Limb (tissue), 2 donors: ENCODE data around the gene NAT8L.
A peak's percentile ranks its signal among the peaks of the same experiment; 100 is the strongest.
"Not testable (repeated sequence)": the region's sequence is repeated elsewhere in the genome, so short reads cannot be mapped to it uniquely, and the experiment has no call there.

Experiments
- DNase-seq, 2 donors: peaks; one replicate each; pipeline ENCODE4 v3.0.0-alpha.2; 2016; ENCODE audit errors: extremely low spot score in 2 of 2

The NAT8L gene, protein sequence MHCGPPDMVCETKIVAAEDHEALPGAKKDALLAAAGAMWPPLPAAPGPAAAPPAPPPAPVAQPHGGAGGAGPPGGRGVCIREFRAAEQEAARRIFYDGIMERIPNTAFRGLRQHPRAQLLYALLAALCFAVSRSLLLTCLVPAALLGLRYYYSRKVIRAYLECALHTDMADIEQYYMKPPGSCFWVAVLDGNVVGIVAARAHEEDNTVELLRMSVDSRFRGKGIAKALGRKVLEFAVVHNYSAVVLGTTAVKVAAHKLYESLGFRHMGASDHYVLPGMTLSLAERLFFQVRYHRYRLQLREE

DNA sequence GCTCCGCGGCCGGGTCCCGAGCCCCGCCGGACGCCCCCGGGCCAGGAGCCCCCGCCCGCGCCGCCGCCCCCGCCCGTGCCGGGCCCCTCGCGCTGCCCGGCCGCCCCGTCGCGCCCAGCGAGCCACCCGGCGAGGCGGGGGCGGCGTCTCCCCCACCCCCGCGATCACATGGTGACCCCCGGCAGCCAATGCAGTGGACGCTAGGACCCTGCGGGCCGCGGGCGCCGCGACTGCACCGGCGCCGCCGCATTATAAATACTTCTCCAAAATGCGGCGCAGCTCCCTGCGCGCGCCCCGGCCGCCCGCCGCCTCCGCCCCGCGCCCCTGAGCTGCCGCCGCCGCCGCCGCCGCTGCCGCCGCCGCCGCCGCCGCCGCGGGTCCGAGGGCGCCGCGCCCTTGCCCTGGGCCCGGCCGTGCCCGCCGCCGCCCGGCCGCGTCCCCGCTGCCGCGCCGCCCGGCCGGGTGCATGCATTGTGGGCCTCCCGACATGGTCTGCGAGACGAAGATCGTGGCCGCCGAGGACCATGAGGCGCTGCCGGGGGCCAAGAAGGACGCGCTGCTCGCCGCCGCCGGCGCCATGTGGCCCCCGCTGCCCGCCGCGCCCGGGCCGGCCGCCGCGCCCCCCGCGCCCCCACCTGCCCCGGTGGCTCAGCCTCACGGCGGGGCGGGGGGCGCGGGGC, at the start of gene NAT8L:
Gene NAT8L (plus strand): TSS at position 282 of the 680 bp plus-strand sequence. CDS start 185 bp downstream, at position 467.
- peak in 1 of 2 donors; percentile 77 for DNase-seq

DNA sequence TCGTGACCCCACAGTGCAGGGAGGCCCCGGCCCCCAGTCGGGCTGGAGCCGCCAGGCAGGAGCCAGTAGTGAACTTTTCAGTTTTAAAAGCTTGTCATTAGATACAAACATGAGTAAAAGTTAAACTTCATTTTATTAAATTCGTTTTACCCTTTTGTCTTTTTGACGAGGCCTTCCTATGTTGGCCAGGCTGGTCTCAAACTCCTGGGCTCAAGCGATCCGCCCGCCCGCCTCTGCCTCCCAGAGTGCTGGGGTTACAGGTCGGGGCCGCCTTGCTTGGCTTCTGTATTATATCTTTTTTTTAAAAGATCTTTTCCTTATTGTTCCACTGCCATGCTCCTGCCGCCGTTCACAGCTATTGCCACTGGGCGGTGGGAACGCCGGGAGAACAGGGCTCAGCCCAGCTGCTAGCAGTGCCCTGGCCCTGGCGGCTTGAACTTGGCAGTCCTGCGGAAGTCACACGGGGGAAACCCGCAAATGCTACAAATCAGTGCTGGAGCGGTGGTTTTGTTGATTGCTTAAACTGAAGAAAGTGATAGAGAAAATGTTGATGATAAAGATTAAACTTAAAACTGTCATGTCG, 49.4 kb upstream of the NAT8L start:
- peak; percentile 15 to 56 for DNase-seq

DNA sequence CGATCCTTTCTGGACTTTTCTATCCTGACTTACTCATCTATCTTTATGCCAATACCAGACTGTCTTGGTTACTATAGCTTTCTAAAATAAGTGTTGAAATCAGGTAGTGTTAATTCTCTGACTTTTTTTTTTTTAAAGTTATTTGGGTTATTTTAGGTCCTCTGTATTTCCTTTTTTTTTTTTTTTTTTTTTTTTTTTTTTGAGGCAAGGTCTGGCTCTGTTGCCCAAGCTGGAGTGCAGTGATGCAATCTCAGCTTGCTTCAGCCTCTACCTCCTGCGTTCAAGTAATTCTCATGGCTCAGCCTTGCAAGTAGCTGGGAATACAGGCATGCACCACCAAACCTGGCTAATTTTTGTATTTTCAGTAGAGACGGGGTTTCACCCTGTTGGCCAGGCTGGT, 47.5 kb upstream of the NAT8L start:
- DNase-seq: no peak

DNA sequence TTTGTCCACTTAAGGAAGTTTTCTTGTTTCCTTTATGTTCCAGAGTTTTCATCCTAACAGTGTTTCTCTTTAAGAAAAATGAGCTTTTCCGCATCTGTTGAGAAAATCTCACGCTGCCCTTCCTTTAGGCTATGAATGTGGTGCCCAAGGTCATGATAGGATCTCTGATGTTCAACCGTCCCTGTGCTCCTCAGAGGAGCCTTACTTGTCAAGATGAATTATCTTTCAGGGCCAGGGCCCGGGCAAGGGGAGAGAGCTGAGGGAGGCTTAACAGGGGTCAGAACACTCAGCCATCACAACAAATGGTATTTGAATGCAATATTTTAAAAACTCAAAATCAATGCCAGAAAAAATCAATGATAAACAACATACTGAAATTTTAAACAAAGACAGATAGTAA, 44.1 kb upstream of the NAT8L start:
- DNase-seq: no peak

DNA sequence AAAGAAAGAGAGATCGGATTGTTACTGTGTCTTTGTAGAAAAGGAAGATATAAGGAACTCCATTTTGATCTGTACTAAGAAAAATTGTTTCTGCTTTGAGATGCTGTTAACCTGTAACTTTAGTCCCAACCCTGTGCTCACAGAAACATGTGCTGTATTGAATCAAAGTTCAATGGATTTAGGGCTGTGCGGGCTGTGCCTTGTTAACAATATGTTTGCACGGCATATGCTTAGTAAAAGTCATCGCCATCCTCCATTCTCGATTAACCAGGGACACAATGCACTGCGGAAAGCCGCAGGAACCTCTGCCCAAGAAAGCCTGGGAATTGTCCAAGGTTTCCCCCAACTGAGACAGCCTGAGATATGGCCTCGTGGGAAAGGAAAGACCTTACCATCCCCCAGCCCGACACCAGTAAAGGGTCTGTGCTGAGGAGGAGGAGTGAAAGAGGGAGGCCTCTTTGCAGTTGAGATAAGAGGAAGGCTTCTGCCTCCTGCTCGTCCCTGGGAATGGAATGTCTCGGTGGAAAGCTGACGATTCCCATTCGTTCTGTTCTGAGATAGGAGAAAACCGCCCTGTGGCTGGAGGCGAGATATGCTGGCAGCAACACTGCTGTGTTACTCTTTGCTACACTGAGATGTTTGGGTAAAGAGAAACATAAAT, 37.6 kb upstream of the NAT8L start:
- not testable (repeated sequence) for DNase-seq

DNA sequence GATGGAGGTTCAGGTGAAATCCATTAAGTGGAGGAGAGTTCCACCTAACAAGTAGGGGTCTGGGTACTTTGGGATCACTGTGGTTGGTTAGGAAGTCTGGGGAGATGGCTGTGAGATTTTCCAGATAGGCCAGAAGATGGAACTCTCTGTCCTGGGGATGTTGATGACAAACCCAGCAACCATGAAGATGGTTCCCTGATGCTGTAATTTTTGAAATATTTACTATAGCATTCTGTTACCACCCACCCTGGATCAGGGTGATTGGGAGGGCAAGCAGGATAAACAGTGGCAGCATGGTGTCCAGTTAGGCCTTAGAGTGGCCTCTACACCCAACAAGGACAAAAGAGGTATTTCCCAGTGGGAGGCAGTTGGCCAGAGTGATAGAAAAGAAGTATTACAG, 34.4 kb upstream of the NAT8L start:
- DNase-seq: no peak

DNA sequence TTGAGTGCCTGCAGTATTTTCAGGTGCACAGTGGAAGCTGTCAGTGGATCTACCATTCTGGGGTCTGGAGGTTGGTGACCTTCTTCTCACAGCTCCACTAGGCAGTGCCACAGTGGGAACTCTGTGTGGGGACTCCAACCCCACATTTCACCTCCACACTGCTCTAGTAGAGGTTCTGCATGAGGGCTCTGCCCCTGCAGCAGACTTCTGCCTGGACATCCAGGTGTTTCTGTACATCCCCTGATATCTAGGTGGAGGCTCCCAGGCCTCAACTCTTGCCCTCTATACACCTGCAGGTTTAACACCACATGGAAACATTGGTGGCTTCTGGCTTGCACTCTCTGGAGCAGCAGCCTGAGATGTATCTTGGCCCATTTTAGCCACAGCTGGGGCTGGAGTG, 33.3 kb upstream of the NAT8L start:
- no peak for DNase-seq

DNA sequence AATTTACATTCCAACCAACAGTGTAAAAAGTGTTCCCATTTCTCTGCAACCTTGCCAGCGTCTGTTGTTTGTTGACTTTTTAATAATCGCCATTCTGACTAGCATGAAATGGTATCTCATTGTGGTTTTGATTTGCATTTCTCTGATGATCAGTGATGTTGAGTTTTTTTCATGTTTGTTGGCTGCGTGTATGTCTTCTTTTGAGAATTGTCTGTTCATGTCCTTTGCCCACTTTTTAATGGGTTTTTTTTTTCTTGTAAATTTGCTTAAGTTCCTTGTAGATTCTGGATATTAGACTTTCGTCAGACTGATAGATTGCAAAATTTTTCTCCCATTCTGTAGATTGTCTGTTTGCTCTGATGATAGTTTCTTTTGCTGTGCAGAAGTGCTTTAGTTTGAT, 32.0 kb upstream of the NAT8L start:
- not testable (repeated sequence) for DNase-seq

DNA sequence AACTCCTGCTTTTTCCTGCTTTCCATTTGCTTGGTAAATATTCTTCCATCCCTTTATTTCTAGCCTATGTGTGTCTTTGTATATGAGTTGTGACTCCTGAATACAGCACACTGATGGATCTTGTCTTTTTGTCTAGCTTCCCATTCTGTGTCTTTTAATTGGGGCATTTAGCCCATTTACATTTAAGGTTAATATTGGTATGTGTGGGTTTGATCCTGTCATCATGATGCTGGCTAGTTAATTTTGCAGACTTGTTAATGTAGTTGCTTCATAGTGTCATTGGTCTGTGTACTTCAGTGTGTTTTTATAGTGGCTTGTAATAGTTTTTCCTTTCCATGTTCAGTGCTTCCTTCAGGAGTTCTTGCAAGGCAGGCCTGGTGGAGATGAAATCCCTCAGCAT, 28.0 kb upstream of the NAT8L start:
- not testable (repeated sequence) for DNase-seq

DNA sequence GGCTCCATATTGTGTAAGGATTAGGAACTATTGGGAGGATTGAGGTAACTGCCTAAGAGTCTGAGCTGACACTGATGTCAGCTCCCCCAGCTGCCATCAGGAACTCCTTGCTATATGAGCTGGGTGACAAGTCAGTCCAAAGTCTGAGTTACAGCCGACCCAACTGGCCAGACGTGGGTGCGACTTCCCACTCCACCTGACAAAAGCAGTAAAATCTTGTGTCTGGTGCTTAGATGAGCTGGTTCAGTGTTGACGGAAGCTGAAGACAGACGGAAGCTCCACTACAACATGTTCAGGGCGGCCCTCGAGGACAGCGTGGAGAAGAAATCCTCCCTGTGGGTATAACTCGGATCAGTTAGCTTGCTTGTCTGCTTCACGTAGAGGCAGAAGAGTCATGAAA, 22.8 kb upstream of the NAT8L start:
- no peak for DNase-seq

DNA sequence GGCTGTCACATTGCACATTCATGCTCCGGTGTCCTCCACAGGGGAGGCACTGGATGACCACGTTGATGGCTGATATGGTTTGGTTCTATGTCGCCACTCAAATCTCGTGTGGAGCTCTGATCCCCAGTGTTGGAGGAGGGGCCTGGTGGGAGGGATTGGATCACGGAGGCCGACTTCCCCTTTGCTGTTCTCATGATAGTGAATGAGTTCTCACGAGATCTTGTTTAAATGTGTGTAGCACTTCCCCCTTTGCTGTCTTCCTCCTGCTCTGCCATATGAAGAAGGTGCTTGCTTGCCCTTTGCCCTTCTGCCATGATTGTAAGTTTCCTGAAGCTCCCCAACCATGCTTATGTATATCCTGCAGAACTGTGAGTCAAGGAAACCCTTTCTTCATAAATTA, 22.3 kb upstream of the NAT8L start:
- no peak for DNase-seq

DNA sequence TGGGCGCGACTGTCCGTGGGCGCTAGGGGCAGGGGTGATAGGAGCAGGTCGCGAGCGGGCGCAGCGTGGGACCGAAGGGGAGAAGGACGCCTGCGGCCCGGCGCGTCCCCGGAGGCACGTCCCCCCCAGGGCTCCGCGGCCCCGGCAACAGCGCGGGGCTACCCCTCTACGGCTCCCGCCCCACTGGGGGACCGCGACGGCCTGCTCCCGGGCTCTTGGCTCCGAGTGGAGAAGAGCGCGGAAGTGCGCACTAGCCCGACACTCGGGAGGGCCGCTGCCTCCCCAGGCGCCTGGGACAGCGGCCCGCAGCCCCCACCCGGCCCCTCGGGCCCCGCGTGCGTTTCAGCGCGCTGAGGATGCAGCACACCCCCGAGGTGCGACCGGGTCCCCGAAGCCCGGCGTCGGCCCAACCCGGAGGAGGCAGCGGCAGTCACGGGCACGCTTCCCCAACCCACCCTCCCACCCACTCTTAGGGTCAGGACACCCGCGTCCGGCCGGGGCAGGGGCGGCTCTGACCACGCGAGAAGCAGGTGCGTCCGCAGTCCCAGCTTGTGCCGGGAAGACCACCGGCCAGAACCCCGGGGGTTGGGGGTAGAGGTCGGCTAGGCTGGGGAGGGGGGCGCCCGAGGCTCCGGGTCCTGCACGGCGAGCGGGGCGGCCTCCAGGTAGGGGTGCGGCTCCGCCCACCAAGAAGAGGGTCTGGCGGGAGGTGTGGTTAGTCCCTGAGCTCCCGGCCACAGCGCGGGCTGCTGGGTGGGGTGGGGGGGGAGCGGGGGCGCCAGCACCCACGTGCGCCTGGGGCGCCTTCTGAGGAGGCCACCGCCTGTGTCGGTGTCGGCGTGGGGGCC, 18.5 kb upstream of the NAT8L start:
- DNase-seq: no peak

DNA sequence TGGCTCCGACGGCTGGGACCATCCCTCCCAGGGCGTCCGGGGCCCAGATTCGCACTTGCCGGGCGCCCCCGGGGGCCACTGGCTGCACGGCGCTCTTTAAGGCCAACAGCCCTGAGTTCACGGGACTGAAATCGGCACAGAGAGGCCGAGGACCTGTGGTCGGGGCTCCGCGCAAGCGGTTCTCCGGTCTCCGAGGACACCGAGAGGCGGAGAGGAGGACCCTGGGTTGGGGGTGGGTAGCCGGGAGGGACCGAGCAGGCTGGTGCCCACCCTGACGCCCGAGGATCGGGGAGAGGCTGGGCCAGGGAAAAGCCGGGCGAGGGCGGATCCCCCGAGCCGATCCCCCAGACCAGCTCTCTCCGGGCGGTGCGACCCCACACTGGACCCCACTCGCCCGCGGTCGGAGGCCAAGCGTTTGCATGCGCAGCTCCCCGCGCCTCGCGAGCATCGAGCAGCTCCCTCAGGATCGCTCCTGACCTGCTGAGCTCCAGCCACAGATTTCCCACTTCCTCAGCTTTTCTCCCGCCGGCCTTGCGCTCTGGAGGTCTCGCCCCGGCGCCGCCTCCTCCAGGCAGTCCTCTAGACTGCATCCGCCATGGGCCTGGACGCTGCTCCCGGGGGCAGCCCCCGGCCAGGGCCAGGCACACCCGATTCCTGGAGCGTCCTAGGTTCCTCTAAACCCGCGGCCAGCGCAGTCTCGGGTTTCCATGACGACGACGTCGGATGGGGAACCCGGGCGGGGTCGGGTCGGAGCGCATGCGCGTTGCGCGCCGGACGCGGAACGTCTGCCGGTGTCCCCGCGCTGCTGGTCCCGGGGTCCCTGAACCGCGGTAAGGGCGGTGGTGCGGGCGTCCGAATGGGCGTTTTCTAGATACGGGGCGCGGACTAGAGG, 17.6 kb upstream of the NAT8L start:
- DNase-seq: peak; percentile 70 to 89

DNA sequence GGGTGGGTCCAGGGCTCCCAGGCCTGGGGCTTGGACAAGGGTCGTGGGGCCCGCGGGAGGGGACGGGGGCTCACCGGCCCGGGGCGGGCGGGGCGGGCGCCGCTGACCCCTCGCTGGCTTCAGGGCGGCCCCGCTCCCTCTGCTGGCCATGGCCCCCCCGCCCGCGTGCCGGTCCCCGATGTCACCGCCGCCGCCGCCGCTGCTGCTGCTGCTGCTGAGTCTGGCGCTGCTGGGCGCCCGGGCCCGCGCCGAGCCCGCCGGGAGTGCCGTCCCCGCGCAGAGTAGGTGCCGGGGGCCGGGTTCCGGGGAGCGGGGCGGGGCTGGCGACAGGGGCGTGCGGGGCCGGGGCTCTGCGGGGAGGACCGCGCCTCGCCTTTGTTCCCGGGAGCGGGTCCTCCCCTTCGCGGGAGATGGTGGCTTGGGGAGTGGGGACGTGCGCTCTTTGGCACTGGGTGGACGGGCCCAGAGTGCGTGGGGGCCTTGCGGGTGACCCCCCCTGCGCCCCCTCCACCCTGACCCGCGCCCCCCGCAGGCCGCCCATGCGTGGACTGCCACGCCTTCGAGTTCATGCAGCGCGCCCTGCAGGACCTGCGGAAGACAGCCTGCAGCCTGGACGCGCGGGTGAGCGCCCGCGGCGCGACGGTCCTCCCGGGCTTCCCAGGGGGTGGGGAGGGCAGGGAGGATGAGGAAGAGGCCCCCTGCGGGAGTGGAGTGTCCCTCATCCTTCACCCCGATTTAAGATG, 16.8 kb upstream of the NAT8L start:
- DNase-seq: no peak

DNA sequence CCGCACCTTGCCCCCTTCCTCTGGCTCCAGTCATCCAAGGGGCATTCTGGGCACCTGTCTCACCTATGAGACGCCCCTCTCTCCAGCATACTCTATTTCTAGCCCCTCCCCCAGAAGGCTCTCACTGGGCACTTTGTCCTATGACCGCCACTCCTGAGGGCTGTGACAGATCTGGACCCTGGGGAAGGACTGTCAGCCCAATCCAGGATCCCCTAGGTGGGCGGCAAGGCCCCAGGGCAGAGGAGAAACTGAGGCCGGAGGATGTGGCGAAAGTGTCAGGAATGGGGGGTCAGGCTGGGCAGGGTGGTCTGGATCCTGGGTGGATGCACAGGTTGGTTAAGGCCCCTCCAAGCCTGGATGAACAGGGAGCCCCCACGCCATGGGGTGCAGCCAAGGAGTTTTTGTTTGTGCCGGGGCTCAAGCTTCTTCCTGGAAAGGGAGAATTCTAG, 16.2 kb upstream of the NAT8L start:
- DNase-seq: peak in 1 of 2 donors; percentile 29

DNA sequence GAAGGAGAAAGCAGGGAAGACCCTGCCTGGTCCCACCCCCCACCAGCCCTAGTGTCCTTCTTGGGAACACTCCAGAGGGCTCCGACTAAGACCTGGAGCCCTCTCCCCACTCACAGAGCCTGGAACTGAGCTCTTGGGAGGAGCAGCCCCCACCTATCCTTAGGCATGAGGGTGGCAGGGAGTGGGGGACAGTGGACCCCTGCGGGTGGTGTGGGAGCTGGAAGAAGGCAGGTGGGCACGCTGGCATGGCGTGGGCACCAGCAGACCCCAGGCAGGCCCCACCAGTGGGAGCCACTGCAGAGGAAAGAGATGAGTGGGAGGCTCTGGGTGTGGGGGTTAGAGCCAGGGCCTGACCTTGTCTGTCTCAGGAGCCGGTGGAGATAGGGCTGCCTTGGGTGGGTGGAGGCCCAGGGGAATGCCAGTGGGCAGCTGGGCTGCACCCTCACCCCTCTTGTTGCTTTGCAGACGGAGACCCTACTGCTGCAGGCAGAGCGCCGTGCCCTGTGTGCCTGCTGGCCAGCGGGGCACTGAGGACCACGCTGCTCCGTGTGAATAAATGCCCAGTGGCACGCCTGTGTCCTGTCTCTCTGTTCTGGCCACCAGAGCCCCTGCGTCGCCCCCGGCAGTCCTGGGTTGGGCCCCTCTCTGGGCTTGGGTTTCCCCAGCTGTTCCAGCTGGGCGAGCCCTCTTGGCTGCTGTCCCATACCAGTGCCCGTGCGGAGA, 15.6 kb upstream of the NAT8L start:
- DNase-seq: no peak

DNA sequence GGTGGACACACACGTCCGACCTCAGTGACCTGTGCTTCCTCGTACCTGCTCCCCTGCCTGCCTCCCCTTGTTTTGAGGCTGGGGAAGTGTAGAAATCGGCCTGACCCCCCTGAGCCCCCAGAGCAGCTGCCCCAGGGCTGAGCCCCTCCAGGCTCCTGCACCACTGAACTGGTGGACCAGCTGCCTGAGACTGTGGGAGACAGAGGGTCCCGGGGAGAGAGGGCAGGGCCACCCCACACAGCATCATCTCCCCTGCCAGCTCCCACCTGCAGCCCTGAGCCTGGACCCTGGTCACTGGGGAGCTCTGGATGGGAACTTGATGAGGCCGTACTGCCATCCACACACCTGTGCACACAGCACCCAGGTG, 15.0 kb upstream of the NAT8L start:
- no peak for DNase-seq

DNA sequence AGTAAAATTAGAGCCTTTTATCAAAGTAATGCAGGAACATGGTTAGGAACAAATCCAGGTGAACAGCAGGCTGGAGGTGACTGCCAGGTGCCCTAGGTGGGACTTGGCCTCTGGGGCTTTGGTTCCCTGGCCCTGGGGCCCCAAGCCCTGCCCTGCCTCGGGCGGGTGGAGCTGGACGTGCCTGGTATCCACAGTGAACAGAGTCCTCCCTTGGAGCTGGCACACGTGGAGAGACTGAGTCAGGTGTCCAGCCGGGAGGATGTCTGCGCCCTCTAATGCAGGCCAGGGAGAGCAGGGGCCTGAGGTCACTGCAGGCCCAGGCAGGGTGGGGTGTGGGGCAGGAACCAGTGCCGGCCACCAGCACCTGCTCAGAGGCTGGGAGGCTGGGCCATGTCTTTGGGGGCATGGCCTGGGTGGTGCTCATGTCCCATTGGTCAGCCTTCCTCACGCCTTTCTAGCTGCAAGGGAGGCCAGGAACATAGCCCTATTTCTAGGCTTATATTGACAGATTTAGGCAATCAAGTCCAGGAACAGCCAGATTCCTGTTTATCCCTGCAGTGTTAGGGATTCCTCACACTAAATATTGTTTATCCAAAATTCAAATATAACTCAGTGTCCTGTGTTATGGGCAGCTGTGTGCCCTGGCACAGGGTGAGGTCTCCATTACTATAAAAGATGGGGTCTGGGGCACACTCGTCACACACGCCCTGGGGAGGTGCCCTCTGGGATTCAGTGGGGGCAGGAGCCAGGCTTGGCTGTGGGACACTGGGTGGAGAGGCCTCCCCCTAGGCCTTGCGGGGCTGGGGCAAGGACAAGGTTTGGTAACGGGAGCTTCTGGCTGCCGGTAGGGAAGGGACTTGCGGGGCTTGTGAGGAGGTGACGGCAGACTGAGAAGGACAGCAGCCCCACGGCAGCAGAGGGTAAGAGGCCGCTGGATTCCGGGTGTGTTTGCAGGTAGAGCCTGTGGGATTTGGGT, 14.3 kb upstream of the NAT8L start:
- peak in 1 of 2 donors; percentile 36 for DNase-seq
